ENCODE results near the gene MAP1B. TPM values are rescaled to one million over a fixed set of nuclear protein-coding genes. Genes with fewer than 3 reads are reported as not detected.
A peak's percentile ranks its signal among the peaks of the same experiment; 100 is the strongest.

Gene MAP1B
- total and polyA plus RNA-seq, 4 donors, result 1.5 to 46.7 (median 16.0) TPM

GRCh38 chr5:72077390-72077789, 29.9 kb upstream of the MAP1B start:
- H3K27ac ChIP-seq (ENCODE audit: low read depth in 1 of 2, low read length in 1 of 2), result no peak overlapping the region
- peaks cover 0 to 2% (median 0%) of the 10 kb centered on the region in 4 donors for H3K9me3 ChIP-seq (ENCODE audit: control insufficient read depth in 4 of 4, insufficient read depth in 3 of 4, low read length in 3 of 4)
- no peaks in the 10 kb centered on the region for H3K36me3 ChIP-seq (ENCODE audit: control insufficient read depth in 4 of 4, insufficient read depth in 4 of 4, low read length in 4 of 4)
- DNase-seq, result no peak
- TF ChIP-seq CTCF (IDR thresholded peaks at IDR 0.05; ENCODE audit: control extremely low read depth, extremely low read depth), result no peak
- peaks cover 0 to 7% (median 0%) of the 10 kb centered on the region in 3 donors for H3K27me3 ChIP-seq (ENCODE audit: control insufficient read depth in 3 of 3, insufficient read depth in 3 of 3, low read length in 2 of 3)
- H3K4me1 ChIP-seq (ENCODE audit: control insufficient read depth in 5 of 5, insufficient read depth in 5 of 5, low read length in 5 of 5), result no peaks in the 10 kb centered on the region
- 85 to 93% methylated on average over 3 of the region's 3 CpGs for WGBS, 2 donors
- H3K9ac ChIP-seq (ENCODE audit: insufficient read depth in 1 of 2, low read length in 2 of 2), result no peak overlapping the region
- no peak overlapping the region for H3K4me3 ChIP-seq
- no peak for ATAC-seq (ENCODE audit: insufficient read depth, low FRiP score)

GRCh38 chr5:72079288-72079687, 28.0 kb upstream of the MAP1B start:
- Histone ChIP-seq H3K9me3 (ENCODE audit: control insufficient read depth in 4 of 4, insufficient read depth in 3 of 4, low read length in 3 of 4) (peaks cover 0 to 2% (median 0%) of the 10 kb centered on the region in 4 donors), H3K36me3 (ENCODE audit: control insufficient read depth in 4 of 4, insufficient read depth in 4 of 4, low read length in 4 of 4) (no peaks in the 10 kb centered on the region), H3K4me3 (no peak overlapping the region), H3K27ac (ENCODE audit: low read depth in 1 of 2, low read length in 1 of 2) (no peak overlapping the region), H3K27me3 (ENCODE audit: control insufficient read depth in 3 of 3, insufficient read depth in 3 of 3, low read length in 2 of 3) (peaks cover 0 to 7% (median 0%) of the 10 kb centered on the region in 3 donors), H3K9ac (ENCODE audit: insufficient read depth in 1 of 2, low read length in 2 of 2) (no peak overlapping the region), H3K4me1 (ENCODE audit: control insufficient read depth in 5 of 5, insufficient read depth in 5 of 5, low read length in 5 of 5) (peaks cover 0 to under 1% (median 0%) of the 10 kb centered on the region in 5 donors)
- WGBS, 2 donors, result 14 to 25% methylated on average over 7 of the region's 7 CpGs
- DNase-seq (no peak), ATAC-seq (ENCODE audit: insufficient read depth, low FRiP score) (no peak)
- no peak for TF ChIP-seq CTCF (IDR thresholded peaks at IDR 0.05; ENCODE audit: control extremely low read depth, extremely low read depth)

GRCh38 chr5:72082048-72082447, 25.2 kb upstream of the MAP1B start:
- Histone ChIP-seq H3K9me3 (ENCODE audit: control insufficient read depth in 4 of 4, insufficient read depth in 3 of 4, low read length in 3 of 4) (no peaks in the 10 kb centered on the region), H3K27ac (ENCODE audit: low read depth in 1 of 2, low read length in 1 of 2) (no peak overlapping the region), H3K4me3 (no peak overlapping the region), H3K4me1 (ENCODE audit: control insufficient read depth in 5 of 5, insufficient read depth in 5 of 5, low read length in 5 of 5) (peaks cover 0 to 8% (median 0%) of the 10 kb centered on the region in 5 donors), H3K27me3 (ENCODE audit: control insufficient read depth in 3 of 3, insufficient read depth in 3 of 3, low read length in 2 of 3) (peaks cover 0 to 4% (median 0%) of the 10 kb centered on the region in 3 donors), H3K36me3 (ENCODE audit: control insufficient read depth in 4 of 4, insufficient read depth in 4 of 4, low read length in 4 of 4) (no peaks in the 10 kb centered on the region), H3K9ac (ENCODE audit: insufficient read depth in 1 of 2, low read length in 2 of 2) (no peak overlapping the region)
- DNase-seq (no peak), ATAC-seq (ENCODE audit: insufficient read depth, low FRiP score) (no peak)
- 70 to 74% methylated on average over 1 of the region's 1 CpG for WGBS, 2 donors
- TF ChIP-seq CTCF (IDR thresholded peaks at IDR 0.05; ENCODE audit: control extremely low read depth, extremely low read depth), result no peak

- H3K27ac ChIP-seq (ENCODE audit: low read depth in 1 of 2, low read length in 1 of 2), result no peak overlapping the region
- no peak overlapping the region for H3K4me3 ChIP-seq
- no peaks in the 10 kb centered on the region for H3K27me3 ChIP-seq (ENCODE audit: control insufficient read depth in 3 of 3, insufficient read depth in 3 of 3, low read length in 2 of 3)
- DNase-seq, result peak in 1 of 3 donors; percentile 25
- no peak for ATAC-seq (ENCODE audit: insufficient read depth, low FRiP score)
- 80 to 86% methylated on average over 4 of the region's 4 CpGs for whole genome bisulfite sequencing, 2 donors
- H3K4me1 ChIP-seq (ENCODE audit: control insufficient read depth in 5 of 5, insufficient read depth in 5 of 5, low read length in 5 of 5), result peaks cover 0 to 8% (median 0%) of the 10 kb centered on the region in 5 donors
- no peaks in the 10 kb centered on the region for H3K36me3 ChIP-seq (ENCODE audit: control insufficient read depth in 4 of 4, insufficient read depth in 4 of 4, low read length in 4 of 4)
- H3K9me3 ChIP-seq (ENCODE audit: control insufficient read depth in 4 of 4, insufficient read depth in 3 of 4, low read length in 3 of 4), result no peaks in the 10 kb centered on the region
- TF ChIP-seq CTCF (IDR thresholded peaks at IDR 0.05; ENCODE audit: control extremely low read depth, extremely low read depth), result no peak
- no peak overlapping the region for H3K9ac ChIP-seq (ENCODE audit: insufficient read depth in 1 of 2, low read length in 2 of 2)
Observed at GRCh38 chr5:72084876-72085275, 22.4 kb upstream of the MAP1B start.

All from lung (tissue), 12 donors.